SH-SY5Y (cell line): ENCODE data around the gene SLC34A3.

Experiments
- GATA2 ChIP-seq: IDR thresholded peaks from 2 replicates; pipeline ENCODE4 v1.6.1; 2011; ENCODE audit warnings: mild to moderate bottlenecking, low read depth, low read length
- GATA3 ChIP-seq: IDR thresholded peaks from 2 replicates; pipeline ENCODE4 v1.6.1; 2011; ENCODE audit warnings: low read depth, mild to moderate bottlenecking, low read length, moderate library complexity

DNA sequence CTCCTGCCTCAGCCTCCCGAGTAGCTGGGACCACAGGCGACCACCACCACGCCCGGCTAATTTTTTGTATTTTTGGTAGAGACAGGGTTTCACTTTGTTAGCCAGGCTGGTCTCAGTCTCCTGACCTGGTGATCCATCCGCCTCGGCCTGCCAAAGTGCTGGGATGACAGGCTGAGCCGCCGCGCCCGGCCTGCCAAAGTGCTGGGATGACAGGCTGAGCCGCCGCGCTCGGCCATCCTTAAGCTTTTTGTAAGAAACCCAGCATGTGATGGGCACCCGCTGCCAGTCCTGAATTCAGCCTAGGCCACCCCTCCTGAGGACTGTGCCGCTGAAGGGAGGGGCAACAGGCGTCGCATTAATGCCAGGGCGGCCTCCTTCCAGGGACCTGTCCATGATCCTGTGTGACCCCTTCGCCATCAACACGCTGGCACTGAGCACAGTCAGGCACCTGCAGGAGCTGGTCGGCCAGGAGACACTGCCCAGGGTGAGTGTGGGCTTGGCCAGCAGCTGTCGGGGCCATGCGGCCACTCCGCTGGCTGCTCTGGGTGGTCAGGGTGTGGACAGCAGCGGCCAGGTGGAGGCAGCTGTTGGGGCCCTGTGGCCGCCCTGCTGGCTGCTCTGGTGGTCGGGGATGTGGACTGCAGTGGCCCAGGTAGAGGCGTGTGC lies 34.9 kb downstream of the SLC34A3 start:
- TF ChIP-seq GATA2, result no peak
- TF ChIP-seq GATA3, result no peak
